HepG2 (cell line): Measurements from ENCODE around the gene IL4I1. TPM values are rescaled to one million over a fixed set of nuclear protein-coding genes. Genes with fewer than 3 reads are reported as not detected.

ENCODE experiments used
- CENPBD1 ChIP-seq: sonication (generic); formaldehyde crosslinking; IDR thresholded peaks from 2 replicates; pipeline ENCODE4 v1.8.0; 2022; ENCODE audit warnings: missing genetic modification reagents, low read depth, mild to moderate bottlenecking, borderline replicate concordance
- FOXM1 ChIP-seq: sonication (generic); formaldehyde crosslinking; IDR thresholded peaks from 2 replicates; pipeline ENCODE4 v1.5.0; 2020; ENCODE audit warnings: missing genetic modification reagents
- ZC3H4 ChIP-seq: sonication (generic); formaldehyde crosslinking; IDR thresholded peaks from 2 replicates; pipeline ENCODE4 v1.4.0; 2020; ENCODE audit warnings: missing genetic modification reagents, borderline replicate concordance
- ZNF318 ChIP-seq: sonication (generic); formaldehyde crosslinking; IDR thresholded peaks from 2 replicates; pipeline ENCODE4 v1.4.0; 2020; ENCODE audit warnings: mild to moderate bottlenecking, missing genetic modification reagents
- ZNF589 ChIP-seq: sonication (generic); formaldehyde crosslinking; conservative IDR thresholded peaks from 2 replicates; pipeline ENCODE4 v1.8.0; 2022; ENCODE audit warnings: mild to moderate bottlenecking, moderate library complexity, missing genetic modification reagents
- ZNF652 ChIP-seq: IDR thresholded peaks from 2 replicates; pipeline ENCODE4 v1.6.1; 2016; ENCODE audit warnings: low read depth, borderline replicate concordance
- polyA plus RNA-seq, 8 experiments: library from polyadenylated mRNA; depleted of rRNA in 3 of 8; stranded (reverse) in 7 of 8; unstranded in 1 of 8; fragments of >200 nt; fragmentation: Illumina TruSeq in 4 of 8; extraction: Trizol in 4 of 8; gene quantifications; 2 replicates each; pipeline versions ENCODE4 v1.2.1 to v1.2.3, GENCODE V29; 2011 to 2016; ENCODE audit warnings: low read depth in 4 of 8, missing spikeins in 1 of 8, mixed read lengths in 1 of 8; ENCODE audit not compliant: insufficient read depth in 1 of 8
- total RNA-seq, 5 experiments: library from RNA; depleted of rRNA; stranded (reverse); fragments of >200 nt; fragmentation: Illumina TruSeq; extraction: Trizol; gene quantifications; 2 replicates each; pipeline ENCODE4 v1.2.3, GENCODE V29; 2016; ENCODE audit warnings: low read depth in 1 of 5
- TF ChIP-seq, protein P1 (sequence below): sonication (generic); formaldehyde crosslinking; IDR thresholded peaks from 2 replicates; pipeline ENCODE4 v1.8.1; 2023; ENCODE audit warnings: mild to moderate bottlenecking, moderate library complexity, missing genetic modification reagents
- TF ChIP-seq, protein P2 (sequence below): sonication (generic); formaldehyde crosslinking; IDR thresholded peaks from 2 replicates; pipeline ENCODE4 v1.5.1; 2020; ENCODE audit warnings: missing genetic modification reagents, mild to moderate bottlenecking, borderline replicate concordance

IL4I1 gene
- total and polyA plus RNA-seq, 2 of the 13 experiments (the other 11 are each of a cell fraction or from before 2014, with no cell fraction given): not detected

DNA sequence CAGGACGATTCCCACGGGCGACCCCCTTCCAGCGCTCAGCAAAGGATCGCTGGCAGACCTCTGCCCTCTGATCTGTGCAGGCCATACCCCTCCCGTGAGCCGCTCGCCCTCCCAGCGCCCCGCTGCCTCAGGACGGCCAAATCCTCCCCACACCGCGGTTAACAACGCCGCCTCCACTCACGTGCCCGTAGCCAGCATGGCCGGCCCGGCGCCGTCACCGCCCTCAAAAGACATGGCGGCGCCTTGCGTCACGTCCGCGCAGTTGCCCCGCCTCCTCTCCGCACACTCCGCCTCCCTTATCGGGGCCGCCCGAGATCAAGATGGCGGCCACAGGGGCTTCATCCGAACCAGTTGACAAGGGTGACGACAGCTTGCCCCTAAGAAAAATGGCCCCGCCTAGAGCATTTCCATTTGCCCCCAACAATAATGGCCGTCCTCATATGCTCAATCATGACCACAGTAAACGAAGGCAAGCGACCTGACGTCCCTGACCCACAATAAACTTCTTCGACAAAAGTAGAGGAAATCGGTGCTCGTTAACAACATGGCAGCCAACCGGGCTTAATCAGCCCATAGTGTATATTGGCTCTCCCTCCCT, 20.2 kb downstream of the IL4I1 start (continued):
- TF ChIP-seq ZNF318 (CRISPR knock-in tag): no peak
- TF ChIP-seq ZNF652 (CRISPR knock-in tag): no peak
- TF ChIP-seq ZNF589 (CRISPR knock-in tag): 0 out of 2 replicates have a peak, but pooled peaks have one; percentile 73
- TF ChIP-seq CENPBD1 (CRISPR knock-in tag): no peak
- no peak for TF ChIP-seq FOXM1 (CRISPR knock-in tag)
- TF ChIP-seq ZC3H4 (CRISPR knock-in tag): no peak
- TF ChIP-seq, protein P1, sequence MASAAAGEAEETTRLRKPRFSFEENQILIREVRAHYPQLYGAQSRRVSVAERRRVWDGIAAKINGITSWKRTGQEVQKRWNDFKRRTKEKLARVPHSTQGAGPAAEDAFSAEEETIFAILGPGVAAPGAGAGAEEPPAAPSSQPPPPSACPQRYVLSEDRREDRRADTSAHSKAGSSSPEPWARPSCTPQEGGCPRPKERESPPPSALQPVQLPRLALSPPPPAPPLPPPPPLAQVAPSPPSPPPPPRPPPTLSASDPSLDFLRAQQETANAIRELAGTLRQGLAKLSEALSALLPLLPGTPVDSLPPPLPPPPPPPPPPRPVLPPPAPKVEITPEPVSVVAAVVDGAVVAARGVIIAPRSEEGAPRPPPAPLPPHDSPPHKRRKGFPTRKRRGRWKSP (CRISPR knock-in tag): no peak; the same call in 1 of the 2 replicates
- TF ChIP-seq, protein P2, sequence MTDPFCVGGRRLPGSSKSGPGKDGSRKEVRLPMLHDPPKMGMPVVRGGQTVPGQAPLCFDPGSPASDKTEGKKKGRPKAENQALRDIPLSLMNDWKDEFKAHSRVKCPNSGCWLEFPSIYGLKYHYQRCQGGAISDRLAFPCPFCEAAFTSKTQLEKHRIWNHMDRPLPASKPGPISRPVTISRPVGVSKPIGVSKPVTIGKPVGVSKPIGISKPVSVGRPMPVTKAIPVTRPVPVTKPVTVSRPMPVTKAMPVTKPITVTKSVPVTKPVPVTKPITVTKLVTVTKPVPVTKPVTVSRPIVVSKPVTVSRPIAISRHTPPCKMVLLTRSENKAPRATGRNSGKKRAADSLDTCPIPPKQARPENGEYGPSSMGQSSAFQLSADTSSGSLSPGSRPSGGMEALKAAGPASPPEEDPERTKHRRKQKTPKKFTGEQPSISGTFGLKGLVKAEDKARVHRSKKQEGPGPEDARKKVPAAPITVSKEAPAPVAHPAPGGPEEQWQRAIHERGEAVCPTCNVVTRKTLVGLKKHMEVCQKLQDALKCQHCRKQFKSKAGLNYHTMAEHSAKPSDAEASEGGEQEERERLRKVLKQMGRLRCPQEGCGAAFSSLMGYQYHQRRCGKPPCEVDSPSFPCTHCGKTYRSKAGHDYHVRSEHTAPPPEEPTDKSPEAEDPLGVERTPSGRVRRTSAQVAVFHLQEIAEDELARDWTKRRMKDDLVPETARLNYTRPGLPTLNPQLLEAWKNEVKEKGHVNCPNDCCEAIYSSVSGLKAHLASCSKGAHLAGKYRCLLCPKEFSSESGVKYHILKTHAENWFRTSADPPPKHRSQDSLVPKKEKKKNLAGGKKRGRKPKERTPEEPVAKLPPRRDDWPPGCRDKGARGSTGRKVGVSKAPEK: no peak
